RWPE2 (cell line): ENCODE results near the gene MDFI.

Experiments used
- ATAC-seq: fragments of 200-7000 bp; cut with Tn5 transposase; 3 replicates; pipeline ENCODE4 v1.9.1; 2021; ENCODE audit warnings: low read depth
- DNase-seq: peaks from one replicate; pipeline ENCODE4 v3.0.0-alpha.2; 2020; ENCODE audit warnings: low spot score
- H3K27ac ChIP-seq: fragments of 450-650 bp; 2 replicates; pipeline ENCODE4 v1.5.1; 2017; ENCODE audit warnings: mild to moderate bottlenecking; ENCODE audit not compliant: poor library complexity, severe bottlenecking
- H3K27me3 ChIP-seq: fragments of 250-450 bp; sonication (Bioruptor Pico); 2 replicates; pipeline ENCODE4 v1.5.1; 2021; ENCODE audit warnings: mild to moderate bottlenecking, moderate library complexity; ENCODE audit not compliant: insufficient read depth, poor library complexity, severe bottlenecking
- H3K36me3 ChIP-seq: fragments of 250-450 bp; sonication (Bioruptor Pico); 2 replicates; pipeline ENCODE4 v1.5.1; 2020; ENCODE audit warnings: low read depth, mild to moderate bottlenecking, moderate library complexity
- H3K4me1 ChIP-seq: fragments of 250-450 bp; sonication (Bioruptor Pico); 2 replicates; pipeline ENCODE4 v1.5.1; 2021; ENCODE audit warnings: mild to moderate bottlenecking, moderate library complexity; ENCODE audit not compliant: insufficient read depth, poor library complexity, severe bottlenecking
- H3K4me3 ChIP-seq: fragments of 250-450 bp; sonication (Bioruptor Pico); 2 replicates; pipeline ENCODE4 v1.5.1; 2021; ENCODE audit warnings: mild to moderate bottlenecking, moderate library complexity; ENCODE audit not compliant: severe bottlenecking
- H3K9me3 ChIP-seq: fragments of 250-450 bp; sonication (Bioruptor Pico); 2 replicates; pipeline ENCODE4 v1.5.1; 2021; ENCODE audit warnings: mild to moderate bottlenecking, moderate library complexity; ENCODE audit not compliant: severe bottlenecking
- CTCF ChIP-seq: fragments of 450-650 bp; IDR thresholded peaks from one replicate; pipeline ENCODE4 v1.5.1; 2017; ENCODE audit warnings: mild to moderate bottlenecking, moderate library complexity; ENCODE audit not compliant: poor library complexity, severe bottlenecking

Gene MDFI

GRCh38 chr6:41595166-41595565 is 43.1 kb upstream of the MDFI start:
- TF ChIP-seq CTCF, result no peak

GRCh38 chr6:41596096-41596685 is 42.1 kb upstream of the MDFI start:
- Histone ChIP-seq H3K4me3 (no peak overlapping the region), H3K36me3 (no peaks in the 10 kb centered on the region)
- no peak for TF ChIP-seq CTCF

More at GRCh38 chr6:41595166-41595565, 43.1 kb upstream of the MDFI start:
- no peak overlapping the region for H3K4me3 ChIP-seq
- no peak for ATAC-seq
- H3K27ac ChIP-seq, result no peak overlapping the region
- H3K36me3 ChIP-seq, result no peaks in the 10 kb centered on the region
- H3K27me3 ChIP-seq, result no peaks in the 10 kb centered on the region
- H3K9me3 ChIP-seq, result no peaks in the 10 kb centered on the region
- H3K4me1 ChIP-seq, result no peaks in the 10 kb centered on the region
- DNase-seq, result no peak

GRCh38 chr6:41596807-41597206 is 41.5 kb upstream of the MDFI start:
- DNase-seq (no peak), ATAC-seq (no peak)
- no peak for TF ChIP-seq CTCF
- no peak overlapping the region for H3K27ac ChIP-seq
- H3K27me3 ChIP-seq, result no peaks in the 10 kb centered on the region
- H3K36me3 ChIP-seq, result no peaks in the 10 kb centered on the region
- H3K9me3 ChIP-seq, result no peaks in the 10 kb centered on the region
- H3K4me1 ChIP-seq, result no peaks in the 10 kb centered on the region
- no peak overlapping the region for H3K4me3 ChIP-seq

More at GRCh38 chr6:41596096-41596685, 42.1 kb upstream of the MDFI start:
- no peaks in the 10 kb centered on the region for H3K4me1 ChIP-seq
- H3K27me3 ChIP-seq, result no peaks in the 10 kb centered on the region
- no peak for ATAC-seq
- no peak for DNase-seq
- H3K27ac ChIP-seq, result no peak overlapping the region
- H3K9me3 ChIP-seq, result no peaks in the 10 kb centered on the region

- no peak for TF ChIP-seq CTCF
- H3K27me3 ChIP-seq, result no peaks in the 10 kb centered on the region
- no peak overlapping the region for H3K27ac ChIP-seq
- no peaks in the 10 kb centered on the region for H3K9me3 ChIP-seq
- H3K4me1 ChIP-seq, result no peaks in the 10 kb centered on the region
- H3K4me3 ChIP-seq, result no peak overlapping the region
- no peaks in the 10 kb centered on the region for H3K36me3 ChIP-seq
- ATAC-seq (no peak), DNase-seq (peak; percentile 45)
Observed at GRCh38 chr6:41597246-41598000, 40.8 kb upstream of the MDFI start.

- H3K36me3 ChIP-seq, result no peaks in the 10 kb centered on the region
- DNase-seq, result no peak
- H3K4me1 ChIP-seq, result no peaks in the 10 kb centered on the region
Observed at GRCh38 chr6:41598670-41599014, 39.6 kb upstream of the MDFI start.

More at GRCh38 chr6:41598670-41599014, 39.6 kb upstream of the MDFI start:
- Histone ChIP-seq H3K9me3 (no peaks in the 10 kb centered on the region), H3K27ac (no peak overlapping the region), H3K27me3 (no peaks in the 10 kb centered on the region), H3K4me3 (no peak overlapping the region)
- ATAC-seq, result no peak
- no peak for TF ChIP-seq CTCF
